ENCODE measurements around the gene TMC7. TPM values are rescaled to one million over a fixed set of nuclear protein-coding genes. Genes with fewer than 3 reads are reported as not detected.
"Not testable (repeated sequence)": the region's sequence is repeated elsewhere in the genome, so short reads cannot be mapped to it uniquely, and the experiment has no call there.

Gene TMC7
- total and polyA plus RNA-seq, 2 donors from 2014 or later = 0.30 to 1.2 TPM

DNA sequence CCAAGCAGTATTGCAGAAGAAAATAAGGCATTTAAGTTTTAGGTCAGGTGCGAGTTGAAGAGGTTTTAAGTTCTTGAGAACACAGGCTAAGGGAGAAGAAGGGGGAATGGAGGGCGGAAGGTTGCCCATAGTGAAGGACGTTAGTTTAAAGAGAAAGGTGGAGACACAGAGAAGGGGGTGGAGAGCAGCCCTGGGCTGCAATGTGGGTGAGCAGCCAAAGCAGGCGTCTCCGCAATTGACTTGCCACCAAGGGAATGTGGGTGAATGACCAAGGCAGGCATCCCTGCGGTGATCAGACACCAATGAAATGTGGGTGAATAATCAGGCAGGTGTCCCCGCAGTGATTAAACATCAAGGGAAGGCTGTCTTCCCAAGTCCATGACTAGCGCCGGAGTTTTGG, 12.8 kb downstream of the TMC7 start:
- DNase-seq; H3K27ac ChIP-seq (ENCODE audit: low read depth in 2 of 2, low read length in 2 of 2); H3K9me3 ChIP-seq (ENCODE audit: control insufficient read depth in 2 of 3, insufficient read depth in 1 of 3, low read length in 3 of 3); FAIRE-seq; H3K27me3 ChIP-seq (ENCODE audit: control insufficient read depth, insufficient read depth, low read length); H3K4me1 ChIP-seq (ENCODE audit: control insufficient read depth in 2 of 3, insufficient read depth in 2 of 3, low read depth in 1 of 3, low read length in 3 of 3); H3K4me3 ChIP-seq (ENCODE audit: low read length in 3 of 3); H3K9ac ChIP-seq (ENCODE audit: low read length in 3 of 3); intact Hi-C loops (cut with DNase I); H3K36me3 ChIP-seq (ENCODE audit: control insufficient read depth in 2 of 3, insufficient read depth in 3 of 3, low read length in 3 of 3): not testable (repeated sequence)

- H3K4me3 ChIP-seq (ENCODE audit: low read length in 3 of 3); H3K9me3 ChIP-seq (ENCODE audit: control insufficient read depth in 2 of 3, insufficient read depth in 1 of 3, low read length in 3 of 3); H3K27ac ChIP-seq (ENCODE audit: low read depth in 2 of 2, low read length in 2 of 2); DNase-seq; H3K9ac ChIP-seq (ENCODE audit: low read length in 3 of 3); H3K36me3 ChIP-seq (ENCODE audit: control insufficient read depth in 2 of 3, insufficient read depth in 3 of 3, low read length in 3 of 3); intact Hi-C loops (cut with DNase I); H3K4me1 ChIP-seq (ENCODE audit: control insufficient read depth in 2 of 3, insufficient read depth in 2 of 3, low read depth in 1 of 3, low read length in 3 of 3); H3K27me3 ChIP-seq (ENCODE audit: control insufficient read depth, insufficient read depth, low read length); FAIRE-seq: not testable (repeated sequence)
These were observed 13.3 kb downstream of the TMC7 start for GRCh38 chr16:18997001-18997400.

DNA sequence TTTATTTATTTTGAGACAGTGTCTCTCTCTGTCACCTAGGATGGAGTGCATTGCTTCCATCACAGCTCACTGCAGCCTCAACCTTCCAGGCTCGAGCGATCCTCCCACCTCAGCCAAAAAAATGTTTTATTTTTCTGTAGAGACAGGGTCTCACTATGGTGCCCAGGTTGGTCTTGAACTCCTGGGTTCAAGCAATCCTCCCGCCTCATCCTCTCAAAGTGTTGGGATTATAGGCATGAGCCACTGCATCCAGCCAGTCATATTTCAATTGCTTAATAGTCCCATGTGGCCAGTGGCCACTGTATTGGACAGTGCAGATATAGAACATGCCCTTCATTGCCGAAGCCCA, 15.3 kb downstream of the TMC7 start:
- no peak overlapping the region for H3K27ac ChIP-seq (ENCODE audit: low read depth in 2 of 2, low read length in 2 of 2)
- TF ChIP-seq CTCF (IDR thresholded peaks at IDR 0.05; ENCODE audit: borderline replicate concordance, extremely low read depth, insufficient read depth) = no peak
- FAIRE-seq = no peak

DNA sequence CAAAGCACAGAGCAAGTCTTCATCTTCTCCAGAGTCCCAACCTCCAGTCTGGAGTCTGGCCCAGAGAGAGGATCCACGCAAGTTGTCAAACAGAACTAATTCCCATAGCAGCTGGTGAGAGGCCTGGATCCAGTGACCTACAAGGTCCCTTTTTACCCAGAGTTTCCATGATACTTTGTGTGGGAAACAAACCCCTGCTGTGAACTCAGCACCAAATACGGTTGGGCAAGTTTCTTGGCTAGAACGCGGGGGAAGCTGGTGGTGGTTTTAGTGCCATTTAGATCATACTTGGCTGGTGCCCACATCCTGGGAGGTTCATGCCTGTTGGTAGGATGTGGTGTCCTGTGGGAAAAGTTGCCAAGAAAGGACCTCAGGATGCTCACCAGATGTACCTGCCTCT, 18.1 kb downstream of the TMC7 start:
- intact Hi-C loops (cut with DNase I) = no loop called here

More for the DNA sequence above, 15.3 kb downstream of the TMC7 start:
- no peak for DNase-seq
- Histone ChIP-seq H3K4me3 (ENCODE audit: low read length in 3 of 3) (no peak overlapping the region), H3K9ac (ENCODE audit: low read length in 3 of 3) (no peak overlapping the region), H3K4me1 (ENCODE audit: control insufficient read depth in 2 of 3, insufficient read depth in 2 of 3, low read depth in 1 of 3, low read length in 3 of 3) (no peaks in the 10 kb centered on the region), H3K36me3 (ENCODE audit: control insufficient read depth in 2 of 3, insufficient read depth in 3 of 3, low read length in 3 of 3) (no peaks in the 10 kb centered on the region), H3K9me3 (ENCODE audit: control insufficient read depth in 2 of 3, insufficient read depth in 1 of 3, low read length in 3 of 3) (no peaks in the 10 kb centered on the region), H3K27me3 (ENCODE audit: control insufficient read depth, insufficient read depth, low read length) (no peaks in the 10 kb centered on the region)
- intact Hi-C loops (cut with DNase I) = no loop called here

More for the DNA sequence above, 18.1 kb downstream of the TMC7 start:
- no peak overlapping the region for H3K4me3 ChIP-seq (ENCODE audit: low read length in 3 of 3)
- H3K9ac ChIP-seq (ENCODE audit: low read length in 3 of 3) = no peak overlapping the region
- H3K9me3 ChIP-seq (ENCODE audit: control insufficient read depth in 2 of 3, insufficient read depth in 1 of 3, low read length in 3 of 3) = no peaks in the 10 kb centered on the region
- H3K27ac ChIP-seq (ENCODE audit: low read depth in 2 of 2, low read length in 2 of 2) = no peak overlapping the region
- no peaks in the 10 kb centered on the region for H3K4me1 ChIP-seq (ENCODE audit: control insufficient read depth in 2 of 3, insufficient read depth in 2 of 3, low read depth in 1 of 3, low read length in 3 of 3)
- DNase-seq (no peak), FAIRE-seq (no peak)
- no peak for TF ChIP-seq CTCF (IDR thresholded peaks at IDR 0.05; ENCODE audit: borderline replicate concordance, extremely low read depth, insufficient read depth)
- no peaks in the 10 kb centered on the region for H3K36me3 ChIP-seq (ENCODE audit: control insufficient read depth in 2 of 3, insufficient read depth in 3 of 3, low read length in 3 of 3)
- no peaks in the 10 kb centered on the region for H3K27me3 ChIP-seq (ENCODE audit: control insufficient read depth, insufficient read depth, low read length)
